GM23338 (cell line): Measurements from ENCODE around the gene MYO1A. TPM values are rescaled to one million over a fixed set of nuclear protein-coding genes. Genes with fewer than 3 reads are reported as not detected.

Experiments used
- ATAC-seq: fragments of 200-7000 bp; cut with Tn5 transposase; 3 replicates; pipeline ENCODE4 v1.9.1; 2020
- DNase-seq: peaks from one replicate; pipeline ENCODE4 v3.0.0-alpha.2; 2015; ENCODE audit warnings: low spot score
- H2AFZ ChIP-seq: fragments of 200-600 bp; sonication (generic); 2 replicates; pipeline ENCODE4 v1.8.0; 2016; ENCODE audit warnings: antibody characterized with exemption, mild to moderate bottlenecking, moderate library complexity
- H3F3A ChIP-seq: fragments of 200-600 bp; sonication (generic); replicated peaks from 2 replicates; pipeline ENCODE4 v1.8.0; 2017; ENCODE audit warnings: antibody characterized with exemption, mixed run types, low read depth
- H3K27ac ChIP-seq: fragments of 200-600 bp; sonication (generic); 2 replicates; pipeline ENCODE4 v1.6.1; 2016; ENCODE audit warnings: low read depth
- H3K27me3 ChIP-seq: fragments of 200-600 bp; sonication (generic); 2 replicates; pipeline ENCODE4 v1.8.0; 2016; ENCODE audit warnings: mild to moderate bottlenecking, mixed run types, moderate library complexity; ENCODE audit not compliant: insufficient read depth
- H3K36me3 ChIP-seq: fragments of 200-600 bp; sonication (generic); 2 replicates; pipeline ENCODE4 v1.8.0; 2016; ENCODE audit warnings: mild to moderate bottlenecking; ENCODE audit not compliant: insufficient read depth
- H3K4me1 ChIP-seq: fragments of 200-600 bp; sonication (generic); 2 replicates; pipeline ENCODE4 v1.8.0; 2016; ENCODE audit warnings: mild to moderate bottlenecking, moderate library complexity; ENCODE audit not compliant: insufficient read depth
- H3K4me2 ChIP-seq: fragments of 200-600 bp; sonication (generic); 2 replicates; pipeline ENCODE4 v1.7.1; 2017; ENCODE audit warnings: mixed run types
- H3K4me3 ChIP-seq: fragments of 200-600 bp; sonication (generic); 2 replicates; pipeline ENCODE4 v1.6.1; 2016; ENCODE audit warnings: mixed run types
- H3K79me2 ChIP-seq: fragments of 200-600 bp; sonication (generic); replicated peaks from 2 replicates; pipeline ENCODE4 v1.8.0; 2017; ENCODE audit warnings: mild to moderate bottlenecking; ENCODE audit not compliant: insufficient read depth
- H3K9me2 ChIP-seq: fragments of 200-600 bp; sonication (generic); 2 replicates; pipeline ENCODE4 v1.8.0; 2017; ENCODE audit not compliant: insufficient read depth
- H4K20me1 ChIP-seq: fragments of 200-600 bp; sonication (generic); replicated peaks from 2 replicates; pipeline ENCODE4 v1.8.0; 2017; ENCODE audit warnings: mild to moderate bottlenecking; ENCODE audit not compliant: insufficient read depth
- H3K27ac Mint-ChIP-seq: 2 replicates; pipeline ENCODE4 v1.8.0; 2020; ENCODE audit warnings: inconsistent platforms, mild to moderate bottlenecking, moderate library complexity, mixed read lengths
- H3K27me3 Mint-ChIP-seq: 3 replicates; pipeline ENCODE4 v1.8.0; 2022; ENCODE audit warnings: low read depth, mild to moderate bottlenecking, moderate library complexity, mixed read lengths, inconsistent platforms; ENCODE audit not compliant: insufficient read depth, poor library complexity
- H3K36me3 Mint-ChIP-seq: 3 replicates; pipeline ENCODE4 v1.8.0; 2021; ENCODE audit warnings: low read depth, mild to moderate bottlenecking, inconsistent platforms, moderate library complexity, mixed read lengths
- H3K4me1 Mint-ChIP-seq: 3 replicates; pipeline ENCODE4 v1.8.0; 2020; ENCODE audit warnings: mild to moderate bottlenecking, inconsistent platforms, mixed read lengths
- H3K4me3 Mint-ChIP-seq: 3 replicates; pipeline ENCODE4 v1.8.0; 2021; ENCODE audit warnings: moderate library complexity, mild to moderate bottlenecking, inconsistent platforms, mixed read lengths
- H3K9me3 Mint-ChIP-seq: 3 replicates; pipeline ENCODE4 v1.8.0; 2020; ENCODE audit warnings: moderate library complexity, mild to moderate bottlenecking, inconsistent platforms, mixed read lengths
- CREB1 ChIP-seq: fragments of 250-450 bp; sonication (Bioruptor Pico); IDR thresholded peaks from 2 replicates; pipeline ENCODE4 v1.5.0; 2020; ENCODE audit warnings: low read depth, mild to moderate bottlenecking, moderate library complexity
- JUNB ChIP-seq: IDR thresholded peaks from one replicate; pipeline ENCODE4 v1.6.1; 2016; ENCODE audit warnings: antibody characterized with exemption; ENCODE audit not compliant: unreplicated experiment
- POLR2AphosphoS5 ChIP-seq: IDR thresholded peaks from 2 replicates; pipeline ENCODE4 v1.6.1; 2016; ENCODE audit warnings: antibody characterized with exemption, low read depth
- REST ChIP-seq: IDR thresholded peaks from one replicate; pipeline ENCODE4 v1.6.1; 2018; ENCODE audit warnings: antibody characterized with exemption; ENCODE audit not compliant: unreplicated experiment
- STAT1 ChIP-seq: IDR thresholded peaks from one replicate; pipeline ENCODE4 v1.6.1; 2016; ENCODE audit warnings: antibody characterized with exemption; ENCODE audit not compliant: unreplicated experiment
- ZNF114 ChIP-seq: fragments of 250-450 bp; sonication (Bioruptor Pico); IDR thresholded peaks from 2 replicates; pipeline ENCODE4 v1.5.0; 2020; ENCODE audit warnings: mild to moderate bottlenecking, moderate library complexity
- ZNF462 ChIP-seq: fragments of 250-450 bp; sonication (Bioruptor Pico); IDR thresholded peaks from 2 replicates; pipeline ENCODE4 v1.5.0; 2020; ENCODE audit warnings: mild to moderate bottlenecking, moderate library complexity
- polyA plus RNA-seq: library from polyadenylated mRNA; unstranded; fragments of >200 nt; fragmentation: Nextera tagmentation; extraction: Ambion mirVana; gene quantifications from 2 replicates; pipeline ENCODE4 v1.2.1, GENCODE V29; 2016
- total RNA-seq: library from RNA; depleted of rRNA; stranded (reverse); fragments of >200 nt; shearing (Covaris generic); gene quantifications from 2 replicates; pipeline ENCODE4 v1.2.3, GENCODE V29; 2014

MYO1A gene
- total and polyA plus RNA-seq, 2 experiments from 2014 or later, result not detected

GRCh38 chr12:57094208-57095160 lies 44.6 kb upstream of the MYO1A start:
- Histone ChIP-seq H3F3A (peaks cover 13% of the 10 kb centered on the region; the same call in 1 of the 2 replicates), H3K79me2 (peaks cover 8% of the 10 kb centered on the region; the same call in 1 of the 2 replicates), H3K9me2 (no peaks in the 10 kb centered on the region), H4K20me1 (no peaks in the 10 kb centered on the region; the same call in 1 of the 2 replicates), H2AFZ (no peak overlapping the region), H3K4me1 (peaks cover 27% of the 10 kb centered on the region), H3K27me3 (no peaks in the 10 kb centered on the region), H3K4me2 (peak overlapping the region; percentile 71; the same call in 1 of the 2 replicates), H3K36me3 (no peaks in the 10 kb centered on the region), H3K4me3 (no peak overlapping the region), H3K27ac (peak overlapping the region; percentile 86; the same call in 1 of the 2 replicates)
- H3K27ac Mint-ChIP-seq, result peak overlapping the region; percentile 95
- ATAC-seq (peak; percentile 10), DNase-seq (no peak)
- H3K36me3 Mint-ChIP-seq, result peaks cover 65% of the 10 kb centered on the region
- H3K9me3 Mint-ChIP-seq, result no peaks in the 10 kb centered on the region
- peaks cover 59% of the 10 kb centered on the region for H3K4me1 Mint-ChIP-seq
- peaks cover 37% of the 10 kb centered on the region for H3K27me3 Mint-ChIP-seq
- TF ChIP-seq REST, result no peak
- TF ChIP-seq ZNF114 (CRISPR knock-in tag), result no peak
- TF ChIP-seq CREB1 (CRISPR knock-in tag), result no peak
- no peak for TF ChIP-seq ZNF462 (CRISPR knock-in tag)
- TF ChIP-seq JUNB, result no peak
- TF ChIP-seq POLR2AphosphoS5, result no peak
- no peak for TF ChIP-seq STAT1
- H3K4me3 Mint-ChIP-seq, result peak overlapping the region; percentile 64
